ENCODE results near the gene KLK15. TPM values are rescaled to one million over a fixed set of nuclear protein-coding genes. Genes with fewer than 3 reads are reported as not detected.

KLK15 gene
- total and polyA plus RNA-seq, 2 of the 4 experiments (the other 2 are of a cell fraction): not detected

GRCh38 chr19:50791594-50792271 lies 41.6 kb downstream of the KLK15 start:
- Histone ChIP-seq H2AFZ (replicated peaks; ENCODE audit: low read length, poor library complexity) (no peak overlapping the region), H3K14ac (replicated peaks; ENCODE audit: low read depth, low read length) (no peak overlapping the region), H3K9ac (ENCODE audit: low read depth, low read length) (no peak overlapping the region), H3K56ac (ENCODE audit: extremely low read depth, insufficient read depth, low read length) (no peak overlapping the region), H2BK5ac (ENCODE audit: low read depth, low read length, poor library complexity, severe bottlenecking) (no peak overlapping the region), H3K18ac (ENCODE audit: low read depth, low read length) (no peak overlapping the region), H3K9me1 (ENCODE audit: insufficient read depth, low read length) (peaks cover 3% of the 10 kb centered on the region), H2AK5ac (ENCODE audit: low read depth, low read length) (no peak overlapping the region), H2BK20ac (ENCODE audit: low read depth, low read length) (no peak overlapping the region), H3K4ac (ENCODE audit: low read depth, low read length) (no peak overlapping the region), H3K23ac (ENCODE audit: low read depth, low read length) (no peak overlapping the region), H4K20me1 (ENCODE audit: insufficient read depth, low read length) (peaks cover 29% of the 10 kb centered on the region), H3K9me3 (ENCODE audit: control insufficient read depth, insufficient read depth, low read length) (no peaks in the 10 kb centered on the region), H3K4me3 (ENCODE audit: insufficient read depth, low read depth, low read length) (no peak overlapping the region), H2BK15ac (ENCODE audit: low read depth, low read length) (no peak overlapping the region), H3K4me1 (ENCODE audit: control insufficient read depth, insufficient read depth, low read length) (no peaks in the 10 kb centered on the region), H3K79me1 (ENCODE audit: low read depth in 1 of 2, low read length in 2 of 2) (no peaks in the 10 kb centered on the region), H3K27me3 (ENCODE audit: control insufficient read depth, insufficient read depth, low read length) (no peaks in the 10 kb centered on the region), H2BK120ac (ENCODE audit: low read depth, low read length) (no peak overlapping the region), H3K4me2 (ENCODE audit: low read depth, low read length) (no peak overlapping the region), H4K91ac (ENCODE audit: insufficient read depth, low read depth, low read length) (no peak overlapping the region), H3K27ac (ENCODE audit: insufficient read depth, low read length) (no peak overlapping the region), H2AK9ac (replicated peaks; ENCODE audit: low read depth, low read length, poor library complexity) (no peak overlapping the region), H3K36me3 (ENCODE audit: control insufficient read depth, insufficient read depth, low read length) (peaks cover 3% of the 10 kb centered on the region; the same call in 1 of the 2 replicates), H4K5ac (ENCODE audit: low read depth, low read length) (no peak overlapping the region), H4K8ac (ENCODE audit: low read depth in 2 of 2, low read length in 2 of 2) (no peak overlapping the region)
- dilution Hi-C loops (cut with HindIII; ENCODE audit: low sequenced_read_pairs, unreplicated experiment) (no loop called here), intact Hi-C loops (cut with micrococcal nuclease) (no loop called here), in situ Hi-C loops (cut with MboI; ENCODE audit: low sequenced_read_pairs) (no loop called here)
- ChIA-PET CTCF (no interaction called here), POLR2A (ENCODE audit: unreplicated experiment) (no interaction called here)
- DNase-seq (no peak), ATAC-seq (ENCODE audit: low read depth) (no peak)
- BruUV-seq (replicated peaks): no TSS peak
- TF ChIP-seq MXI1 (IDR thresholded peaks at IDR 0.05; ENCODE audit: borderline replicate concordance, low read depth, low read length): no peak
- TF ChIP-seq USF2 (IDR thresholded peaks at IDR 0.05; ENCODE audit: low read depth, low read length): no peak
- TF ChIP-seq NFE2L2 (IDR thresholded peaks at IDR 0.05; ENCODE audit: low read depth, low read length): no peak
- no peak for TF ChIP-seq RCOR1 (IDR thresholded peaks at IDR 0.05; ENCODE audit: insufficient replicate concordance, low read length)
- no peak for TF ChIP-seq SMC3 (IDR thresholded peaks at IDR 0.05; ENCODE audit: low read depth, low read length)
- TF ChIP-seq, protein P1, sequence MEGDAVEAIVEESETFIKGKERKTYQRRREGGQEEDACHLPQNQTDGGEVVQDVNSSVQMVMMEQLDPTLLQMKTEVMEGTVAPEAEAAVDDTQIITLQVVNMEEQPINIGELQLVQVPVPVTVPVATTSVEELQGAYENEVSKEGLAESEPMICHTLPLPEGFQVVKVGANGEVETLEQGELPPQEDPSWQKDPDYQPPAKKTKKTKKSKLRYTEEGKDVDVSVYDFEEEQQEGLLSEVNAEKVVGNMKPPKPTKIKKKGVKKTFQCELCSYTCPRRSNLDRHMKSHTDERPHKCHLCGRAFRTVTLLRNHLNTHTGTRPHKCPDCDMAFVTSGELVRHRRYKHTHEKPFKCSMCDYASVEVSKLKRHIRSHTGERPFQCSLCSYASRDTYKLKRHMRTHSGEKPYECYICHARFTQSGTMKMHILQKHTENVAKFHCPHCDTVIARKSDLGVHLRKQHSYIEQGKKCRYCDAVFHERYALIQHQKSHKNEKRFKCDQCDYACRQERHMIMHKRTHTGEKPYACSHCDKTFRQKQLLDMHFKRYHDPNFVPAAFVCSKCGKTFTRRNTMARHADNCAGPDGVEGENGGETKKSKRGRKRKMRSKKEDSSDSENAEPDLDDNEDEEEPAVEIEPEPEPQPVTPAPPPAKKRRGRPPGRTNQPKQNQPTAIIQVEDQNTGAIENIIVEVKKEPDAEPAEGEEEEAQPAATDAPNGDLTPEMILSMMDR (conservative IDR thresholded peaks at IDR 0.05; ENCODE audit: low read depth, low read length): no peak
- no peak for TF ChIP-seq MAFK (IDR thresholded peaks at IDR 0.05; ENCODE audit: low read depth, low read length)
- no peak for TF ChIP-seq CHD1 (IDR thresholded peaks at IDR 0.05; ENCODE audit: low read depth, low read length)
- TF ChIP-seq RFX5 (IDR thresholded peaks at IDR 0.05; ENCODE audit: low read depth, low read length): no peak
- TF ChIP-seq RAD21 (IDR thresholded peaks at IDR 0.05; ENCODE audit: low read length): no peak
- no peak for TF ChIP-seq FOS (IDR thresholded peaks at IDR 0.05; ENCODE audit: low read depth, low read length)
- no peak for TF ChIP-seq ELK1 (IDR thresholded peaks at IDR 0.05; ENCODE audit: borderline replicate concordance, low read depth, low read length)
- TF ChIP-seq CEBPB (IDR thresholded peaks at IDR 0.05; ENCODE audit: low read depth, low read length): no peak
- TF ChIP-seq BHLHE40 (IDR thresholded peaks at IDR 0.05; ENCODE audit: low read depth, low read length): no peak
- TF ChIP-seq POLR2A (IDR thresholded peaks at IDR 0.05; ENCODE audit: low read depth, low read length): no peak
- 79% methylated on average over 23 of the region's 47 CpGs; no CpG with 5 or more reads in 1 of the 2 experiments for WGBS, 2 experiments (ENCODE audit: extremely low coverage in 2 of 2, insufficient read length in 1 of 2)

Measured in IMR-90 (cell line).